Hepatic stellate cell (primary cell): ENCODE data around the gene CGB5.

Experiments
- DNase-seq: peaks from one replicate; pipeline ENCODE4 v3.0.0; 2011; ENCODE audit warnings: low spot score

Gene CGB5

GRCh38 chr19:49086296-49086695 is 42.6 kb downstream of the CGB5 start:
- DNase-seq, result no peak

GRCh38 chr19:49091391-49092038 is 47.9 kb downstream of the CGB5 start:
- DNase-seq, result no peak

GRCh38 chr19:49092686-49093085 is 49.0 kb downstream of the CGB5 start:
- DNase-seq, result no peak
